Glutamatergic neuron (in vitro differentiated cells): ENCODE data around the gene LMO1. TPM values are rescaled to one million over a fixed set of nuclear protein-coding genes. Genes with fewer than 3 reads are reported as not detected.

Experiments
- DNase-seq: peaks from one replicate; pipeline ENCODE4 v3.0.0; 2022
- H3K27ac Mint-ChIP-seq: one replicate; pipeline ENCODE4 v1.8.0; 2020; ENCODE audit warnings: mild to moderate bottlenecking, mixed read lengths, inconsistent platforms; ENCODE audit not compliant: unreplicated experiment
- H3K27me3 Mint-ChIP-seq: one replicate; pipeline ENCODE4 v1.8.0; 2020; ENCODE audit warnings: mild to moderate bottlenecking, moderate library complexity, mixed read lengths, inconsistent platforms; ENCODE audit not compliant: unreplicated experiment
- H3K36me3 Mint-ChIP-seq: one replicate; pipeline ENCODE4 v1.8.0; 2020; ENCODE audit warnings: mild to moderate bottlenecking, mixed read lengths, inconsistent platforms; ENCODE audit not compliant: unreplicated experiment
- H3K4me1 Mint-ChIP-seq: one replicate; pipeline ENCODE4 v1.8.0; 2020; ENCODE audit warnings: mild to moderate bottlenecking, low read depth, mixed read lengths, inconsistent platforms; ENCODE audit not compliant: unreplicated experiment
- H3K4me3 Mint-ChIP-seq: one replicate; pipeline ENCODE4 v1.8.0; 2020; ENCODE audit warnings: mild to moderate bottlenecking, mixed read lengths, inconsistent platforms; ENCODE audit not compliant: unreplicated experiment
- H3K9me3 Mint-ChIP-seq: one replicate; pipeline ENCODE4 v1.8.0; 2020; ENCODE audit warnings: mild to moderate bottlenecking, moderate library complexity, mixed read lengths, inconsistent platforms; ENCODE audit not compliant: unreplicated experiment
- CTCF ChIP-seq: fragments of 200-600 bp; sonication (generic); IDR thresholded peaks from one replicate; pipeline ENCODE4 v1.5.0; 2021; ENCODE audit not compliant: partially characterized antibody, unreplicated experiment
- total RNA-seq: library from RNA; stranded (reverse); fragmentation: NEBNext Ultra II Directional; extraction: Animal tissue kit (Norgen Biotek cat#: 25700); gene quantifications from one replicate; pipeline ENCODE4 v1.2.1, GENCODE V29; 2021; ENCODE audit not compliant: unreplicated experiment

LMO1 gene
- total RNA-seq, 1 donor from 2014 or later: 5.7 TPM

- H3K27ac Mint-ChIP-seq: no peak overlapping the region
- H3K4me3 Mint-ChIP-seq: no peak overlapping the region
- no peak for TF ChIP-seq CTCF
These were observed 77.2 kb downstream of the LMO1 start for GRCh38 chr11:8186429-8186828.

GRCh38 chr11:8183111-8183510 lies 80.6 kb downstream of the LMO1 start:
- no peak overlapping the region for H3K27ac Mint-ChIP-seq
- H3K4me3 Mint-ChIP-seq: no peak overlapping the region
- no peak for TF ChIP-seq CTCF
- H3K4me1 Mint-ChIP-seq: no peaks in the 10 kb centered on the region
- H3K9me3 Mint-ChIP-seq: no peaks in the 10 kb centered on the region
- DNase-seq: no peak
- no peaks in the 10 kb centered on the region for H3K36me3 Mint-ChIP-seq
- H3K27me3 Mint-ChIP-seq: peaks cover 2% of the 10 kb centered on the region

More at GRCh38 chr11:8186429-8186828, 77.2 kb downstream of the LMO1 start:
- H3K4me1 Mint-ChIP-seq: no peaks in the 10 kb centered on the region
- H3K36me3 Mint-ChIP-seq: no peaks in the 10 kb centered on the region
- DNase-seq: no peak
- H3K27me3 Mint-ChIP-seq: peaks cover 2% of the 10 kb centered on the region
- no peaks in the 10 kb centered on the region for H3K9me3 Mint-ChIP-seq

GRCh38 chr11:8180469-8180868 lies 83.2 kb downstream of the LMO1 start:
- Mint-ChIP-seq H3K9me3 (no peaks in the 10 kb centered on the region), H3K27ac (no peak overlapping the region), H3K4me3 (no peak overlapping the region), H3K36me3 (no peaks in the 10 kb centered on the region), H3K4me1 (no peaks in the 10 kb centered on the region), H3K27me3 (peaks cover 2% of the 10 kb centered on the region)
- no peak for TF ChIP-seq CTCF
- no peak for DNase-seq

- Mint-ChIP-seq H3K27ac (no peak overlapping the region), H3K9me3 (no peaks in the 10 kb centered on the region), H3K27me3 (peaks cover 4% of the 10 kb centered on the region), H3K4me1 (no peaks in the 10 kb centered on the region), H3K36me3 (no peaks in the 10 kb centered on the region), H3K4me3 (no peak overlapping the region)
- no peak for DNase-seq
- TF ChIP-seq CTCF: no peak
These were observed 85.4 kb downstream of the LMO1 start for GRCh38 chr11:8178297-8178696.

- H3K27ac Mint-ChIP-seq: no peak overlapping the region
- H3K4me1 Mint-ChIP-seq: no peaks in the 10 kb centered on the region
- TF ChIP-seq CTCF: no peak
- H3K4me3 Mint-ChIP-seq: no peak overlapping the region
- peaks cover 4% of the 10 kb centered on the region for H3K27me3 Mint-ChIP-seq
- DNase-seq: no peak
- no peaks in the 10 kb centered on the region for H3K36me3 Mint-ChIP-seq
- no peaks in the 10 kb centered on the region for H3K9me3 Mint-ChIP-seq
These were observed 86.5 kb downstream of the LMO1 start for GRCh38 chr11:8177136-8177535.

Other genes starting within 250 kb of the LMO1 start
- 2.8 TPM for gene TUB, start 182.7 kb downstream of the LMO1 start, total RNA-seq
- 34.4 TPM for gene RIC3, start 94.9 kb downstream of the LMO1 start, total RNA-seq